HG02610 (cell line): Measurements from ENCODE around the gene HCCS.
A peak's percentile ranks its signal among the peaks of the same experiment; 100 is the strongest.

Source experiments
- ATAC-seq: cut with Tn5 transposase; IDR thresholded peaks from one replicate; pipeline ENCODE4 v1.9.1; 2021; ENCODE audit warnings: mild to moderate bottlenecking, moderate library complexity; ENCODE audit not compliant: unreplicated experiment

Gene HCCS

DNA sequence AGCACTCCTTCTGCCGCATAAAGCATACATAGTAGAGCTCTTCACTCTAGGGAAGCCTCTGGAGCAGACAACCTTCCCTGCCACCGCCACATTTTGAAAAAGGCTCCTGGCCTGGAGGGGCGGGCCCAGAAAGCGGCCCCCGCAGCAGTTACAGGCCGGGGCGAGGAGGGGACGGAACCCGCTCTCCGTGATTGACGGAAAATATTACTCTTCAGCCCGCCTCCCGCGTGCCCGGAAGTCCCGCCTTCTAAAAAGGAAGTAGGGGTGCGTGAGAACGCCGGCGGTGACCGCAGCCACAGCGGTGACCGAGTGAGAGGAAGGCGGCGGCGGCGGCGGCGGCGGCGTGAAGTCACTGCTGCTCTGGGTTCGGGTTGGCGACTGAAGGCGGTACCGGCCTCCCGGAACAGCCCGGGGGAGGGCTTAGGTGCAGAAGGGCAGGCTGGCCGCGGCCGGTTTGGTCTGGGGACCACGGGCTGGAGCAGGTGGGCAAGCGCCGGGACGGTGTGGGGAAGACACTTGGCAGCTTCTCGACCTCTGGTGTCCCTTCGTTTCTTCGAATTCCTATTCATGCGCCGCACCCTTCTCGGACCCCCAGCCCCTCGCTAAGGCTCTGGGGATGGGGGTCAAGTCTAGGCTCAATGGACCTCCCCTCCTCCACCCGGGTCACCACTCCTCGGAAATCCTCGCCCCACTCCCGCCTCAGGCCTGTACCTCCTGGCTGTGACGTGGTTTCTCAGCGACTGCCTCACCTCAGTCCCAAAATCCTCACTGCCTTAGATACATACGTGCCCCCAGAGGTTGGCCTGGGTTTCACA is at the start of gene HCCS:
Gene HCCS, plus strand, starts transcription at position 296 of the 815 bp plus-strand sequence. CDS start 729 bp downstream, outside the sequence.
- ATAC-seq = peak; percentile 91

DNA sequence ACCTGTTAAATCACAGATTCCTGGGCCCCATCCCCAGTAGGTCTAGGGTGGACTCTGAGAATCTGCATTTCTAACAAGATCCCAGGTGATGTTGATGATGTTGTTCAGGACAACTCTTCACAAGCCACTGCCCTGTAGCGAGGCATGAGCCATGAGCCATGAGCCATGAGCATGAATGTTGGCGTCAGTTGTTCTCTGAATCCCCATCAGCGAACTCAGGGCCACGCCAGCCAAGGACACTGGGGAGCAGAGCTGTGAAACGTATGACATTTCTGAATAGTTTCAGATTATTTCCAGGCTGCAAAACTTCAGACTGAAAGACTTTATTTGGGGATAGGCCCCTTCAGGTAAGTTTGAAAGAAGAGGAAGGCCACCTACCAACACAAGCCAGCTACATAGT is 46.9 kb upstream of the HCCS start:
- ATAC-seq = no peak

DNA sequence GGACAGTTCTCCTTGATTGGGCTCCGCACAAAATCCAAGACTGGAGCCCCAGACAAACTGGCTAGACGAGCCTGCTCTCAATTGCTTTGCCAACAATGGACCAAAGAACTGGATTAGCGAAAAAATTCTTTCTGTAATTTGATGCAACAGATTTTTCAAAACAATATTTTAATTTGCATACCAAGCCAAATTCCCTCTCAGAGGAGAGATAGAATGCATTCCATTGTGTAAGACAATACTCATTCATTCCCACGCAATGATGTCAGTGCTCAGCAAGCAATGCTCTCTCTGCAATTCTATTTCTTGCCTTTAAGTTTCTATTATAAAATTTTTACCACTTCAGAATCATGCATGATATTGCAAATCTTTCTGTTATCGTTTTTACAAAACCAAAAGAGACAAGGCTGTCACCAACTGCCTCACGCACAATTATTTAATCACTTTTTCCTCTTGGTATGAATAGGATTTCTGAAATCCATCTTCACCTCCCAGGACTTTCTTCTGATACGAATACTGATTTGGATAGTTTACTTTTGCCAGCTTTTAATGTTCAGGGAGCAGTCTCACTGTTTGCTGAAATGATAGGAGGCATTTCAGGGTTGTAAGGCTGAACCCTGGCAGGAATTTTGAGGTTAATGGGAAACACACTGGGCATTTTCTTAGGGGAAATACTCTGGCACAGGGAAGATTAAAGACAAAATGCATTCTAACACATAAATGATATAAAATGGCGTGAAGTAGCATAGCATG is 46.1 kb upstream of the HCCS start:
- ATAC-seq = no peak

DNA sequence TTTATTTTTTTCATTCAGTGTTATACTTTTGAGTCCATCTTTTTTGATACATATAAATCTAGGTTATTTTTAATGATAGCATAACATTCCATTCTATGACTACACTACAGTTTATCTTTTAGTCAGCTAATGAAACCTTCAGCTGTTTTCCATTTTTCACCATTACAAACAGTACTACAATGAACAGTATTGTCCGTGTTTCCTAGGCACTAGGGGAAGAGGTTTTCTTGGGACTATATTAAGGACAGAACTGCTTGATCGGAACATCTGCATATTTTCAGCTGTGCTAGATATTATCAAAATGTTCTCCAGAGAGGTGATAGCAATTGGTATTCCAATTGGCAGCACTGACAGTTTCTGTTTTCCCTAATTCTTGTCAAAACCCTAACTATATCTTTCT is 44.3 kb upstream of the HCCS start:
- no peak for ATAC-seq

DNA sequence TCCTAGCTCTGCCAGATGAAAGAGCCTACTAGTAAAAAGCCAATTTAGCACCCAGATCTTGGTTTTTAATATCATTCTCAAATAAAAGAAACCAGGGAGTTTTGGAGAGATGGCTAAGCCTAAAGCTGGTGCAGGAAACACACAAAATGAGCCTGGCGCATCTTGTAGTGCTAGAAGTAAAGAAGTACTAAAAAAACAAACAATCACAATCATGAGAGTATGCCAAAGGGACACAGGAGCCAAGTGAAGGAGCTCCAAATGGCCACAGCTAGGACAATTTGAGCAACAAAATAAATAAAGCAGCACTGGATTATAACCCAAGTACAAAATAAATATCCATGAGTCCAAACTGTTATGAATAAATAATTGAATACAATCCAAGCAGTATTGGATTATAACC is 37.8 kb upstream of the HCCS start:
- ATAC-seq = no peak

DNA sequence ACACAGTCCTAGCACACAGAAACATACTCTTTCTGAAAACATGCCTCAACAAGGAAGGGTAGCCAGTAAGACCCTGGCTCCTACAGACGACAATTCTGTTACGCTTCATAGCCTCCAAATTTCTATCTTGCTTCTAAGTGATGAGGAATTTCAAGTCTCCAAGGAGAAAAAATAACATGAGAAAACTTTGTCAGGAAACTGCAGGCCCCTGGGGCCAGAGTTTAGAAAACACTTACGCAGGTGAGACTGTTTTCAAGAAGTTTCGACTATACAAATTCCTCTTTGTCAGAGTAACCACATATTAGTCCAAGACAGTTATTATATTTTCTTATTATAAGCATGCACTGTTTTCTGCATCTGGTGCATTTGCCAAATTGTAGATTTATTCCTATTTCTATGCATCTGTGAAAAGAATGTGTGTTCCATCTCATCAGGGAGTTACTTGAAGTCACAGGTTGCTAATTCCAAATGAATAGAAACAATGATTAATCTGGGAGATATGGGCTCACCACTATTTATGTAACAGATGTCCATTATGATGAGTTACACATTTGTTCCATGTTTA is 30.3 kb upstream of the HCCS start:
- ATAC-seq = no peak

DNA sequence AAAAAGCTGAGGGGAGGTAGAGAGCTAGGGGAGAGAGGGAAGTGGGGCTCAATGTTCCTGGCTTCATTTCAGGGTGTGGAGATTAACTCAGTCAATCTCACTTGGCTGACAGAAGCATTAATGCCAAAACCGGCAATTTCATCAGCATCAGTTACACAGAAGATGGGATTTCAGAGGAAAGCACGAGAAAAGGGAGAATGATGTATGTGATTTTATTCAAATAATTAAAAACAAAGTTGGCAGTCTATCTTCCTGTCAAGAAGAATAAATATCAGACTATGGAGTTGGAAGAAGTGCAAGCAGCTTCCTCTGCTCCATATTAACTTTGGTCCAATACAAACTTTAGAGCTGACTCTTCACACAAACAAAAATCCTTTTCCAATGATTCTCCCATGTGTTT is 29.6 kb upstream of the HCCS start:
- no peak for ATAC-seq

DNA sequence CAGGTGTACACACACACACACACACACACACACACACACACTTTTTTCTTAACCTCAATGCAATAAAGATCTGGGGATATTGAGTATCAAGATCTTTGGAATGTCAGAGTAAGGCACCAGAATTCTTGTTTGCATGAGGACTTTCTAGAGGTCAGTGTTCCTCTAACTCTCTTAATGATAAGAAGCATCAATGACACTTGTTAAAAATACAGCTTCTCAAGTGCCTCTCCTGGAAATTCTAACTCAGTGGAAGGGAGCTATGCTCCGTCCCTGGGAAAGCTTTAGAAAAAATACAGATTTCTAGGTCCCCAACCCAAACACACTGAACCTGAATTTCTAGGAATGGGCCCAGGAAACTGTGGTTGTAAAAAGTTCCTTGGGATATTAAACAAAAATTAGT is 25.8 kb upstream of the HCCS start:
- no peak for ATAC-seq

DNA sequence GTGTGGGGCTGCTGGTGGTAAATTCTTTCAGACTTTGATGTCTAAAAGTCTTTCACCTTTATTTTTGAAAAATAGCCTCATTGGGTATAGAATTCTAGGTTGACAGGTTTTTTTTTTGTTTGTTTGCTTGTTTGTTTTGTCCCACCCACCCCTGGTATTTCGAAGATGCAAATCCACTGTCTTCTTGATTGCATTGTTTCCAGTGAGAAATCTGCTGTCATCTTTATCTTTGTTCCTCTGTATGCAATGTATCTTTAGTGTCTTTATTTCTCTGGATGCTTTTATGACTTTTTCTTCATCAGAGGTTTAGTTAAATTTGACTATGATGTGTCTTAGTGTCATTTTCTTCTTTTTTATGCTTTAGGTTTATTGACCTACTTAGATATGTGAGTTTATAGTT is 21.3 kb upstream of the HCCS start:
- ATAC-seq = no peak

DNA sequence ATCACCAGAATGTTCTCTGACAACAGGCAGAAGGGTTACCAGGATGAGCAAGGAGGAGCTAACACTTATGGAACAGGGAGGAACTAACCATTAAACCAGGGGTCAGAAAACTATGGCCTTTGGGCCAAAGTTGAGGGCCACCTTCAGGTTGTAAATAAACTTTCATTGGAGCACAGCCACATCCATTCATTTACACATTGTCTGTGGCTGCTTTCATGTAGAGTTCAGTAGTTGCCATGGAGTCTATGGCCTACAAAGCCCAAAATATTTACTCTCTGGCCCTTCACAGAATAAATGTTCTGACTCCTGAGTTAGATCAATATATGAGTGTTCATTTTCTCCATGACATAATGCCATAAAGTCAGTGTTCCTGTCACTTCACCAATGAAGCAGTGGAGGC is 13.2 kb upstream of the HCCS start:
- ATAC-seq = no peak

DNA sequence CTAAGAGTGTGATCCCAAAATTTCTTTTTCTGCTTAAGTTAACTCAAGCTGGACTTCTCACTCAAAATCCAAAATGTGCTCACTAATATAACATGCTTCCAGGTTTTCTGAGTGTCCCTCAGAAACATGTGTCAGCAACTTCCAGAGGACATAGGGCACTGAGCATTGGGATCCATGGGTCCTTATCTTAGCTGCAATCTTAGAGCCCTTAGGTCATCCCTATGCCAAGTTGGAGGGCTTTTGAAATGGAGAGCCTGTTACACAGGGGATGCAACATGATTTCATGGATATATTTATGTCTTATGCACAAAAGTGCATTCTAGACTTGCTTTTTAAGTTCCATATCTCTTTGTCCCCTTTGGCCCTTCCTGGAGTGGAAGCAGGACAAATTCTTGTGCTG is 11.7 kb upstream of the HCCS start:
- no peak for ATAC-seq

DNA sequence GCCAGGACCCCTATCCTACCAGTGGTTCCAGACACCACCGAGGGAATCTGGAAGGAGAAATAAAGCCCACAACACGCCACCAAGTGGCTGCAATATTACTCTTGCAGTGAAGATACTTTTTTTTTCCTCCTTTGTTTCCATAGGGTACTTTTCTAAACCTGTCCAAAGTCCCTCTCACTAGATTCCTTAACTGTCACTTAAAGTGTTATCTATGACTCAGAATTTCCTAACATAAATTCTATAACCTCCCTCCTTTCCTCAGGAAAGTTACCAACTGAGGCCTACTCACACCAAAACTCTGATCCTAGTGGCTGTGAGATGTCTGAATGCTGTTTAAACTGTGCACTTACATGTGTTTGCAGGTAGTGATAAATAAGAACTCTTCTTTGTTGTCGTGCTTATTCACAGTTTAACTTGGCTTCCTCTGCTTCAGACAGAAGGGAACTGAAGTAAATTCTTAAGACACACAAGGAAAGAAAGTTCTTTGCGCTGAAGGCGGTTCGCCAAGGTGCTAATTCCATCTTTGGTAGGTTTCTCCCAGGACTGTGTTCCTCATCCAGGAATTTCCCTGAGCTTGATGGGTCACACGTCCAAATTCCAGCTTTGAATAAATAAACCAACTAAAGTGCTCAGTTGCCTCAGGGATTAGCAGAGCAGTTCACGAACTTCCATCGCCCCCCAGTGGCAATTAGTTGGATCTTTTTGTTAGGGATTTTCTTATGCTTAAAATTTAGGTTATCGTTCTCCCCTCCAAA is 10.7 kb upstream of the HCCS start:
- no peak for ATAC-seq

DNA sequence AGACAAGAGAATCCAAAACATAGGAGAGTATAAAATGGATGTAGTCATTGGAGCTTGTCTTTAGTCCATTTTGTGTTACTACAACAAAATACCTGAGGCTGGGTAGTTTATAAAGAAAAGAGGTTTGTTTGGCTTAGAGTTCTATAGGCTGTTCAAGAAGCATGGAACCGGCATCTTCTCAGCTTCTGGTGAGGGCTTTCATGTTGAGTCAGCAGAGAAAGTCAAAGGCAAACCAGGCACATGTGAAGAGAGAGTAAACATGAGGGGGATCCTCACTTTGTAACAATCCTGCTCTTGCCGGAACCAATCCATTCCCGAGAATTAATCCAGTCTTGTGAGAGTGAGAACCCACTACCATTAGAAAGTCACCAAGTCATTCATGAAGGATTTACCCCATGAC is 8.1 kb upstream of the HCCS start:
- no peak for ATAC-seq

DNA sequence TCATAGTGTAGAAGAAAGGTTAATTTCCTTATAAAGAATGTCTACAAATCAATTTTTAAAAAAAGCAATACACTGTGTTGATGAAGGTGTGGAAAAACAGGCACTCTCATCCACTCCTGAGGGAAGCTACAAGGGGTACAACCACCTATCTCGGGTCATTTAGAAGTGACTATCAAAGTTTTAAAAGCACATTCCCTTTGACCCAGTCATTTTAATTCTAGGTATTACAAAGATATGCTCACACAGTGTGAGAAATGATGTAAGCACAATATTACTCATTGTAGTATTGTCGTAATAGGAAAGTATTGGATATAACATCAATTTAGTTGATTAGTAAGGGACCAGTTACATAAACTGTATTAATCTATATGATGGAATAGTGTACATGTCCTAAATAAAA is 7.4 kb upstream of the HCCS start:
- no peak for ATAC-seq

DNA sequence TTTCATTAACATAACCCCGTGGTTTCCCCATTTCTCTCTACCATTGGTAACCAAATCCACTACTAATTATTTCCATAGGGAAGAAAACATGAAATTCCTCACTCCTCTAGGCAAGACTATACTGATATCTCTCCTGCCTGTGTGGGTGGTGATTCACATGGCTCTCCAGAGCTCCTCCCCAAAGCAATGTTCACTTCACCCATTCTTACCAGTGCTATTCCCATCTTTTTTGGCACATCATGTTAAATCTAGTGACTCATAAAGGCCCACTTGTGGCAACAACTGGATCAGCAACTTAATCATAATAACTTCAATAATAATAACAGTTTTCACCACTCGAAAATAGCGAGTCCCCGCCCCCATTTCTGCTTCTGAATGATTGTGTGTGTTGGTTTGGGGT is 6.1 kb upstream of the HCCS start:
- no peak for ATAC-seq

DNA sequence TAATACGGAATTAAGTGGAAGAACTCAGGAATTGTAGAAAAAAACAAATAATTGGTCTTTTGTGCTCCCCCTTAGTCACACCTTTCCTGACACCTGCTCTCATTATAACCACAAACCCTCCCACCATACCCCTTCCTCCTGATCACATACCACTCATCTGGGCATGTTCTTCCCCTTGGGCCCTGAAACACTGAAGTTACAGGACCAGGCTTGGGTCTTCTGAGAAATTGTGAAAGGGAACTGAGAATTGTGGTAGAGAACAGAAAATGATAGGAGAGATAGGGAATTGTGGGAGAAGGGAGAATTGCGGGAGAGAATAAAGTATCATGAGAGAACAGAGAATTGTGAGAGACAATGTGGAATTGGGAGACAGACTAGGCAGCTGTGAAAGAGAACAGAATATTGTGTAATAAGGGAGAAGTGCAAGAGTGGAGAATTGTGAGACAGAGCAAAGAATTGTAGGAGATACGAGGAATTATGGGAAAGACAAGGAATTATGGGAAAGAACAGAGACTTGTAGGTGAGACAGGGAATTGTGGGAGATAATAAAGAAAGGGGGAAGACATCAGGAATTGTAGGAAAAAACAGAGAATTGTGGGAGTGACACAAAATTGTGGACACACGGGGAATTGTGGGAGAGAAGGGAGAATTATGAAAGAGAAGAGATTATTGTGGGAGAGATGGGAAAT is 2.7 kb upstream of the HCCS start:
- no peak for ATAC-seq

DNA sequence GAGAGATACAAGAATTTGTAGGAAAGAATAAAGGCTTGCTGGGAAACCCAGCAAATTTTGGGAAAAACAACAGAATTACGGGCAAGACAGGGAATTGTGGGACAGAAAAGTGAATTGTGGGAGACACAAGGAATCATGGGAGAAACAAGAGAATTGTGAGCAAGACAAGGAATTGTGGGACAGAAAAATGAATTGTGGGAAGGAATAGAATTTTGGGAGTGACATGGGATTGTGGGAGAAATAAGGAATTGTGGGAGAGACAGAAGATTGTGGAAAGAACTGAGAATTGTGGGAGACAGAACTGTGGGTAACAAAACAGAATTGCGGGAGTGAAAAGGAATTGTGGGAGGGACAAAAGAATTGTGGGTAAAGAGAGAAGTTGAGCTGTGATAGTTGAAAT is 1.2 kb upstream of the HCCS start:
- no peak for ATAC-seq

DNA sequence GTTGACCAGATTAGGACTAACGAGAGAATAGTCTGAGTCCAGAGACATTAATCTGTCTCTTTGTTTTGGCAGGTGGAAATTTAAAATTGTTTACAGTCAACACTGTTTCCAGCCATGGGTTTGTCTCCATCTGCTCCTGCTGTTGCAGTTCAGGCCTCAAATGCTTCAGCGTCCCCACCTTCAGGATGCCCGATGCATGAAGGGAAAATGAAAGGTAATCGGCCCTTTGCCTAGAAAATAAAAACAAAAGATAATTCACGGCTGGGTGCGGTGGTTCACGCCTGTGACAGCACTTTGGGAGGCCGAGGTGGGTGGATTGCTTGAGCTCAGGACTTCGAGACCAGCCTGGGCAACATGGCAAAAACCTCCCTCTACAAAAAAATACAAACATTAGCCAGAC is 815 bp downstream of the HCCS start:
- no peak for ATAC-seq

DNA sequence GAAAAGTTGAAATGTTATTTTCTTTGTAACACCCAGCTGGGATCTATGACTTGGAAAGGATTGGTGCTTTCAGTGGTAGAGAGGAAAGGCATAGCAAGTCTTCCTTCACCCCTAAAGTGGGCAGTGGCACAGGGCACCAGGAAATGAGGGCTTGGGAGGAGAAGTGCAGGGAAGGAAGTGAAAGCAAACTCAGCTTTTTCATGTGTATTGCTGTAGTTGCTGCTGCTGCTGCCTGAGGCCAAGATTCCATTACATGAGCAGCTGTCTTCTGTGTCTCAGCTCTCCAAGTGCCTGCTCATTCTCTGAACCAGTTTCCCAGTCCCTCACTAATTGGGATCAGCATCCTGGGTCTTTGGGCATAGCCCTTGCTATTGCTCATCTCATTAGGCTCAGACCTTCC is 2.6 kb downstream of the HCCS start:
- ATAC-seq = no peak

DNA sequence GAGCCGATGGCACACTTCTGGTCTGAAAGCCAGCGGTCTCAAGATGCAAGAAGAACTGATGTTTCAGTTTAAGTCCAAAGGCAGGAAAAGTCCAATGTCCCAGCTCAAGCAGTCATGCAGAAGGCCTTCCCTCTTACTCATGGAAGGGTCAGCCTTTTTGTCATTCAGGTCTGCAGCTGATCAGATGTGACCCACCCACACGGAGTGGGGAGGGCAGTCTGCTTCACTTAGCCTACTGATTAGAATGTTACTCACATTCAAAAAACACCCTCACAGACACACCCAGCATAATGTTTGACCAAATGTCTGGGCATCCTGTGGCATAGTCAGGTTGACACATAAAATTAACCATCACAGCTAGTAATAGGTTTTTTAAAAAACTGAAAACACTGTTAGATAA is 6.6 kb downstream of the HCCS start:
- ATAC-seq = no peak
